DND-41 (cell line): ENCODE measurements around the gene CAV3.
"Not testable (repeated sequence)": the region's sequence is repeated elsewhere in the genome, so short reads cannot be mapped to it uniquely, and the experiment has no call there.

Experiments used
- ATAC-seq: fragments of 200-7000 bp; cut with Tn5 transposase; 3 replicates; pipeline ENCODE4 v1.9.1; 2021; ENCODE audit warnings: low read depth; ENCODE audit not compliant: insufficient read depth
- DNase-seq: peaks from one replicate; pipeline ENCODE4 v3.0.0-alpha.2; 2020
- H2AFZ ChIP-seq: 2 replicates; pipeline ENCODE4 v1.6.0; 2012; ENCODE audit warnings: low read depth, low read length
- H3K27ac ChIP-seq: 2 replicates; pipeline ENCODE4 v1.5.1; 2012; ENCODE audit warnings: low read length, inconsistent platforms
- H3K27me3 ChIP-seq: fragments of 200-600 bp; sonication (generic); 2 replicates; pipeline ENCODE4 v1.6.0; 2012; ENCODE audit warnings: low read length, mild to moderate bottlenecking, inconsistent platforms; ENCODE audit not compliant: insufficient read depth, poor library complexity
- H3K36me3 ChIP-seq: 2 replicates; pipeline ENCODE4 v1.5.1; 2012; ENCODE audit warnings: low read length, inconsistent platforms; ENCODE audit not compliant: insufficient read depth
- H3K4me1 ChIP-seq: 2 replicates; pipeline ENCODE4 v1.5.1; 2012; ENCODE audit warnings: mild to moderate bottlenecking, low read length; ENCODE audit not compliant: insufficient read depth
- H3K4me2 ChIP-seq: 2 replicates; pipeline ENCODE4 v1.6.0; 2012; ENCODE audit warnings: mild to moderate bottlenecking, moderate library complexity, low read length, inconsistent platforms; ENCODE audit not compliant: insufficient read depth
- H3K4me3 ChIP-seq, 2 experiments: fragments of 200-600 bp in 1 of 2; shearing (Covaris generic) in 1 of 2; 2 replicates each; pipeline ENCODE4 v1.5.1; 2012 to 2016; ENCODE audit warnings: inconsistent platforms in 2 of 2, low read length in 2 of 2, mild to moderate bottlenecking in 2 of 2, low read depth in 1 of 2, moderate library complexity in 1 of 2
- H3K79me2 ChIP-seq: 2 replicates; pipeline ENCODE4 v1.6.0; 2012; ENCODE audit warnings: low read length, inconsistent platforms; ENCODE audit not compliant: insufficient read depth
- H3K9ac ChIP-seq: 2 replicates; pipeline ENCODE4 v1.6.0; 2012; ENCODE audit warnings: low read depth, mild to moderate bottlenecking, inconsistent platforms, low read length, moderate library complexity
- H3K9me3 ChIP-seq: 2 replicates; pipeline ENCODE4 v1.5.1; 2012; ENCODE audit warnings: low read length, moderate library complexity, mild to moderate bottlenecking, inconsistent platforms; ENCODE audit not compliant: insufficient read depth, severe bottlenecking
- H4K20me1 ChIP-seq: 2 replicates; pipeline ENCODE4 v1.6.0; 2012; ENCODE audit warnings: low read length; ENCODE audit not compliant: insufficient read depth
- EZH2 ChIP-seq: IDR thresholded peaks from 3 replicates; pipeline ENCODE4 v1.6.1; 2012; ENCODE audit warnings: borderline replicate concordance, low read depth, mild to moderate bottlenecking, moderate library complexity, low read length, inconsistent platforms; ENCODE audit not compliant: severe bottlenecking
- TF ChIP-seq, protein P1 (sequence below): IDR thresholded peaks from 2 replicates; pipeline ENCODE4 v1.5.1; 2012; ENCODE audit warnings: borderline replicate concordance, low read length, moderate library complexity, mild to moderate bottlenecking; ENCODE audit not compliant: poor library complexity, severe bottlenecking; ENCODE audit errors: extremely low read depth

Gene CAV3

GRCh38 chr3:8733332-8734094 is at the start of gene CAV3:
TSS of gene CAV3 (plus strand) at chr3:8733802. CDS start at chr3:8733877, 75 bp downstream.
- no peak for ATAC-seq
- Histone ChIP-seq H2AFZ (no peak within 1 kb of the TSS), H4K20me1 (no peaks in the 10 kb centered on the region), H3K27ac (no peak within 1 kb of the TSS), H3K27me3 (peaks cover 3% of the 10 kb centered on the region), H3K79me2 (no peaks in the 10 kb centered on the region), H3K4me3 (no peak within 1 kb of the TSS), H3K36me3 (no peaks in the 10 kb centered on the region), H3K4me1 (no peaks in the 10 kb centered on the region), H3K9ac (no peak within 1 kb of the TSS), H3K9me3 (no peaks in the 10 kb centered on the region), H3K4me2 (no peak within 1 kb of the TSS)
- DNase-seq, result no peak
- no peak for TF ChIP-seq EZH2
- TF ChIP-seq, protein P1, sequence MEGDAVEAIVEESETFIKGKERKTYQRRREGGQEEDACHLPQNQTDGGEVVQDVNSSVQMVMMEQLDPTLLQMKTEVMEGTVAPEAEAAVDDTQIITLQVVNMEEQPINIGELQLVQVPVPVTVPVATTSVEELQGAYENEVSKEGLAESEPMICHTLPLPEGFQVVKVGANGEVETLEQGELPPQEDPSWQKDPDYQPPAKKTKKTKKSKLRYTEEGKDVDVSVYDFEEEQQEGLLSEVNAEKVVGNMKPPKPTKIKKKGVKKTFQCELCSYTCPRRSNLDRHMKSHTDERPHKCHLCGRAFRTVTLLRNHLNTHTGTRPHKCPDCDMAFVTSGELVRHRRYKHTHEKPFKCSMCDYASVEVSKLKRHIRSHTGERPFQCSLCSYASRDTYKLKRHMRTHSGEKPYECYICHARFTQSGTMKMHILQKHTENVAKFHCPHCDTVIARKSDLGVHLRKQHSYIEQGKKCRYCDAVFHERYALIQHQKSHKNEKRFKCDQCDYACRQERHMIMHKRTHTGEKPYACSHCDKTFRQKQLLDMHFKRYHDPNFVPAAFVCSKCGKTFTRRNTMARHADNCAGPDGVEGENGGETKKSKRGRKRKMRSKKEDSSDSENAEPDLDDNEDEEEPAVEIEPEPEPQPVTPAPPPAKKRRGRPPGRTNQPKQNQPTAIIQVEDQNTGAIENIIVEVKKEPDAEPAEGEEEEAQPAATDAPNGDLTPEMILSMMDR, result no peak

- H3K79me2 ChIP-seq, H3K36me3 ChIP-seq, H3K27ac ChIP-seq, H3K9me3 ChIP-seq, H4K20me1 ChIP-seq, H2AFZ ChIP-seq, DNase-seq, H3K27me3 ChIP-seq, H3K4me2 ChIP-seq, H3K4me3 ChIP-seq, H3K9ac ChIP-seq, ATAC-seq, H3K4me1 ChIP-seq: not testable (repeated sequence)
Measured at GRCh38 chr3:8684992-8685391, 48.6 kb upstream of the CAV3 start.

- H3K27ac ChIP-seq, H3K4me2 ChIP-seq, H3K9ac ChIP-seq, H3K4me1 ChIP-seq, H2AFZ ChIP-seq, H3K27me3 ChIP-seq, H3K79me2 ChIP-seq, H3K9me3 ChIP-seq, H4K20me1 ChIP-seq, H3K4me3 ChIP-seq, H3K36me3 ChIP-seq, ATAC-seq, DNase-seq: not testable (repeated sequence)
Measured at GRCh38 chr3:8691295-8691694, 42.3 kb upstream of the CAV3 start.

GRCh38 chr3:8702560-8702959 is 31.0 kb upstream of the CAV3 start:
- ATAC-seq, result no peak
- TF ChIP-seq, protein P1, result peak; percentile 59
- TF ChIP-seq EZH2, result no peak
- no peak overlapping the region for H3K27ac ChIP-seq
- no peak overlapping the region for H2AFZ ChIP-seq
- DNase-seq, result no peak
- no peaks in the 10 kb centered on the region for H3K79me2 ChIP-seq
- H3K4me1 ChIP-seq, result no peaks in the 10 kb centered on the region
- H3K4me3 ChIP-seq, result no peak overlapping the region
- no peaks in the 10 kb centered on the region for H3K36me3 ChIP-seq
- no peak overlapping the region for H3K9ac ChIP-seq
- H4K20me1 ChIP-seq, result no peaks in the 10 kb centered on the region
- no peak overlapping the region for H3K4me2 ChIP-seq
- H3K27me3 ChIP-seq, result no peaks in the 10 kb centered on the region
- peaks cover 3% of the 10 kb centered on the region for H3K9me3 ChIP-seq
